GM19025 (cell line): ENCODE data around the gene NDC1.
"Not testable (repeated sequence)": the region's sequence is repeated elsewhere in the genome, so short reads cannot be mapped to it uniquely, and the experiment has no call there.

ENCODE experiments used
- ATAC-seq: cut with Tn5 transposase; IDR thresholded peaks from one replicate; pipeline ENCODE4 v1.9.1; 2021; ENCODE audit warnings: mild to moderate bottlenecking, low read depth, moderate library complexity; ENCODE audit not compliant: unreplicated experiment

NDC1 gene

GRCh38 chr1:53833393-53833792 is 4.7 kb downstream of the NDC1 start:
- no peak for ATAC-seq

DNA sequence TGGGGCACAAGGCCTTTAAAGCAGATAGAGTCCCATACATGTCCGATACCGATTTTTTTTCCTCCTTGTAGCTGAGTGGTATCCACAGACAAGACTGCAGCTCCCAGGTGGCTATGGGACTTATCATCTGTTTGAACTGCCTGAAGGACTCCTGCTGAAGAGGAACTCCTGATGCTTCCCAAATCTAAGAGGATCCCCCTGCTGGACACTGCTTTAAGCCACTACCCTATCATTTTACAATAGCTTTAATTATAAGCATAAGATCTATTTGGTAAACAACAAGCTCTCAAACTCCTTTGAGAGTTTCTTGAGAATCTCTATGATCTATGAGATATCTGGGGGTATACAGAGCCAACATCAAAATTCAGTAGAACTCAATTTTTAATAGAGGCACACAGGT is 11.7 kb downstream of the NDC1 start:
- no peak for ATAC-seq

DNA sequence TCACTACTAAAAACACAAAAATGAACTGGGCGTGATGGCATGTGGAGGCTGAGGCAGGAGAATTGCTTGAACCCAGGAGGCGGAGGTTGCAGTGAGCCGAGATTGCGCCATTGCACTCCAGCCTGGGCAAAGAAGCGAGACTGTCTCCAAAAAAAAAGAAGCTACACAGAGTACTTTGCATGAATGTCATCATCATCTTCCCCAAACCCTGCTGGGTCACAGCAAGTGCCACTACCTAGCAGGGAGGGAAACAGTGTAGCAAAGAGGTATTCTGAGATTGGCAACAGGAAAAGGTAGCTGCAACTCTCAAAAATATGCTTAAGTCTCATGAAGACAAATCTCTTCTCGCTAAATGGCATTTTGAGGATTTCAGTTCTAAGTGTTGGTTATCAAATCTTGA is 12.8 kb downstream of the NDC1 start:
- no peak for ATAC-seq

GRCh38 chr1:53822931-53823330 is 15.2 kb downstream of the NDC1 start:
- ATAC-seq, result no peak

DNA sequence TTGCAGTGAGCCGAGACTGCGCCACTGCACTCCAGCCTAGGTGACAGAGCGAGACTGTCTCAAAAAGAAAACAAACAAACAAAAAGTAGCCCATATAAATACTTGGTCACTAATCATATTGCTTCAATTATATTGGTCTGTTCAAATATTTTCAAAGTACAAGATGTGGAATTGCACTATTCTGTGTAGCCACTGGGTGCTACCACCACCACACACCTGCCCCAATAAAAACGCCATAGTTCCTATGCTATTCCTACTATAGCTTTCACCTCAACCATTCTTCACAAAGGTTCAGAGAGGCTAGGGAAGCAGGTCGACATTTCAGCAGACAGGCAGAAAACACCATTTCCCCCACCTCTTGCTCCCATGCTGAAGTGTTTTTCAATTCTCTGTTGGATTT is 16.7 kb downstream of the NDC1 start:
- ATAC-seq, result no peak

GRCh38 chr1:53819387-53819786 is 18.7 kb downstream of the NDC1 start:
- no peak for ATAC-seq

- ATAC-seq, result not testable (repeated sequence)
These were observed 21.5 kb downstream of the NDC1 start for GRCh38 chr1:53816584-53816983.

DNA sequence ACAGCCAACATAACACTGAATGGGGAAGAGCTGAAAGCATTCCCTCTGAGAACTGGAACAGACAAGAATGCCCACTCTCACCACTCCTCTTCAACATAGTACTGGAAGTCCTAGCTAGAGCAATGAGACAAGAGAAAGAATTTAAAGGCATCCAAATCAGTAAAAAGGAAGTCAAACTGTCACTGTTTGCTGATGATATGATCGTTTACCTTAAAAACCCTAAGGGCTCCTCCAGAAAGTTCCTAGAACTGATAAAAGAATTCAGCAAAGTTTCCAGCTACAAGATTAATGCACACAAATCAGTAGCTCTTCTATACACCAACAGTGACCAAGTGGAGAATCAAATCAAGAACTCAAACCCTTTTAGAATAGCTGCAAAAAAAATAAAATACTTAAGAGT is 22.6 kb downstream of the NDC1 start:
- not testable (repeated sequence) for ATAC-seq

DNA sequence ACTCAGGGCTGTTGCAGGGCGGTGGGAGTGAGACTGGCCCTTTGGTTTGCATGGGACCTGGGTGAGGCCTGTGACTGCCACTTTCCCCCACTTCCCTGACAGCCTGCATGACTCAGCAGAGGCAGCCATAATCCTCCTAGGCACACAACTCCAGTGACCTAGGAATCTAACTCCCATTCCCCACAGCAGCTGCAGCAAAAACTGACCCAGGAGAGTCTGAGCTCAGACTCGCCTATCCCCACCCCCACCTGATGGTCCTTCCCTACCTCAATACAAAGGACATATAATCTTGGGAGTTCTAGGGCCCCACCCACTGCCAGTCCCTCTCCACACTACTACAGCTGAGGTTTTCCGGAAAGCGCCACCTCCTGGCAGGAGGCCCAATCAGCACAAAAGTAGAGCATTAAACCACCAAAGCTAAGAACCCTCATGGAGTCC is 26.7 kb downstream of the NDC1 start:
- ATAC-seq, result no peak

DNA sequence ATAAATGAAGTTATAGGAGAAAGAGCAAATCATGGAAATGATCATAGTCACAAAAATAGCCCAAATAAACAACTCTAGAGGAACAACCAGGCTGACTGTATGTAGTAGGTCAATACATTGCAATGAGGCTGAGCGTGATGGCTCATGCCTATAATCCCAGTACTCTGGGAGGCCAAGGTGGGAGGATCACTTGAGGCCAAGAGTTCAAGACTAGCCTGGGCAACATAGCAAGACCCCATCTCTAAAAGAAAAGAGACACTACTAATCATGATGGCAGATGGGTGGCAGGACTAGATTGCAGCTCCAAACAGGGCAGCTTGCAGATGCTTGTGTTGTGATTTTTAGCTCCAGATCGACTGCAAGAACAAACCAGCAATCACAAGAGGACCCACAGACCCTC is 27.6 kb downstream of the NDC1 start:
- ATAC-seq, result no peak

DNA sequence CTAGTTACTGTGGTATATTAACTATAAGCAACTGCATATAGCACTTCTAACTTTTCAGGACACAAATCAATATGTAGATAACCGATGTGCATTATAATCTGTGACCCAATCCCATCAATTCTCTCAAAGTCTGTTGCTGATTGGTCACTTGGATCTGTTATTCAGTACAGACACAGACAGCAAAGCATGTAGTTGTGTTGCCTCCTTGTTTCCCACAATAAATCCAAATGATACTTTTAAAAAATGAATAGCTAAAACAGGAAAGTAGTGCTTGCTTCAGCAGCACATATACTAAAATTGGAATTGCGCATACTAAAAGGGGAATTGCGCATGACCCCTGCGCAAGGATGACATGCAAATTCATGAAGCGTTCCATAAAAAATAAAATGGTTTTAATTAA is 28.1 kb downstream of the NDC1 start:
- no peak for ATAC-seq

DNA sequence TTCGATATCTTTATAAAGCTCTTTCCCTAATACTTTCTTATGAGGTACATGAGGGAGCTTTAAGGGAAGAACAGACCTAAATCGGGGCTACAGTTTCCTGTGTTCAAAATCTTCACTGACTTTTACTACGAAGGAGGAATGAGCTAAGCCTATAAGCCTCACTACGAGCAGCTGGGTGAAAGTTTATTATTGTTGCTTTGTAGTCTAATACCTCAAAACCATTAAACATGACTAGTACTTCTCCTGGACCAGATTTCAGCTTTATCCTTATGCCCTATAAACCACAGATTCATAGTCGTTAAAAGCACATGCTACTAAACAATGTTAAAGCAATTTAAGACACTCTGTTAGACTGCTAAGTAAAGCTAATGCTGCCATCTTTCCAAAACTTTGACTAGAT is 30.2 kb downstream of the NDC1 start:
- ATAC-seq, result no peak

GRCh38 chr1:53804791-53805505 is 33.1 kb downstream of the NDC1 start:
- no peak for ATAC-seq

DNA sequence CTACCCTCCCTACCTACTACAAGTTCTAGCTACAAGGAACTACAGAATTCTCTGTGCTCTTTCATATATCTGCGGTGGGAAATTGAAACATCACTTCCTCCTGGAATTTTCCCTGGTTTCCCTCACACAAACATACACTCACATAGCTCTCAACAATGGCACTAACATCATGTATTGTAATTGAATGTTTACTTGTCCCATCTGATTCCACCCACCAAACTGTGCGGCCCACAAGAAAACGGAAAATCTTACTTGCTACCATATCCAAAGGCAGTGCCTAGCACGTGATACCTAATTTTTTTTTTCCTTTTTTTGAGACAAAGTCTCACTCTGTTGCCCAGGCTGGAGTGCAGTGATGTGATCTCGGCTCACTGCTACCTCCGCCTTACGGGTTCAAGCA is 33.9 kb downstream of the NDC1 start:
- ATAC-seq, result no peak

GRCh38 chr1:53800621-53801020 is 37.5 kb downstream of the NDC1 start:
- no peak for ATAC-seq

GRCh38 chr1:53799141-53799540 is 39.0 kb downstream of the NDC1 start:
- no peak for ATAC-seq

DNA sequence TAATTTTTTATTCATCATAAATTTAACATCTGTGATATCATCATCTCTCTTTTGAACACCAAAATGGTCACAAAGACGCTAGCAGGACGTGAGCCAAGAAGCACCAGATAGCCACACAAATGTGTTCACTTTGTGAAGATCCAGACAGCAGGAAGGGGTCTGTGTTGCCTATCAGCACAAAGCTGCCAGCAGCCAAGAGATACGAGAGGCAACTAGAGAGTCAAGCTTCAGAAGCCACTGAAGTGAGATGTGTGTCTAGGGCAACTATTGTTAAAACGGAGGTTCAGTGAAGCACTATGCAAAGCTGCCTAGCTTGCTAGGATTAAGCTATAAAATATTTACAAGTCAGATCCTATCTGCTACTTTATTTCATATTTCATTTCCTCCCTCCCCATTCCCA is 45.3 kb downstream of the NDC1 start:
- no peak for ATAC-seq

GRCh38 chr1:53787655-53788054 is 50.4 kb downstream of the NDC1 start:
- no peak for ATAC-seq

- no peak for ATAC-seq
These were observed 55.0 kb downstream of the NDC1 start for GRCh38 chr1:53783056-53783455.

DNA sequence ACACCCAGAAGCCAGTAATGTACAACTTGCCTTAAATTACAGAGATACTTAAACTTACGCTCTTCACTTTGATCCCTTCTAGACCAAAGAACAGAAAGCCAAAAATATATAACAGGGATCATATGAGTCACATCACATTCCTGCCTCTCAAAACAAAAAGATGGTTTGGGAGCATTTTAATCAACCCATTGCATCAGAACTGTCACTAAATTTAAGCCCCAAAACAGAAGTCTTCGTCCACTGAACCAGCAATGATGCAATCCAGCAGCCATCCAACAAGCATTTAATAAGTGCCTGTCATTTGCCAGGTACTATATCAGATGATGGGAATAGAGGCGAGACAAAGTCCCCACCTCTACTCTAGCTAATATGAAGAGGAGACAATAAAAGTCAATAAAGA is 56.4 kb downstream of the NDC1 start:
- ATAC-seq, result no peak

DNA sequence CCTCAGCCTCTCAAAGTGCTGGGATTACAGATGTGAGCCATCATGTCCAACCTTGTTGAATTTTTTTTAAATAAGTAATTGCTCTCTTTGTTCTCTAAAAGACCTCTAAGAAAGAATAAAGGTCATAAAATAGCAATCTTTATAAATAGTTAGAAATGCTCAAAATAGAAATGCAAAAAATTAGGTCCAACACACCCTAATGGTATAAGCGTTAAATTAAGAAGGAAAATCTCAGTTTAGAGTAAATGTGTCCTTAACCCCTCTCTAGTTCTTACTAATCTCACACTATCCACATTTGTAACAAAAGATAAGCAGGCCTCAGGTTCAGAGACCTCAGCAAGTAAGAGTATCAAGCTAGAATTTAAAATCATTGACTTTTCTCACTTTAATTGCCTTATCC is 60.8 kb downstream of the NDC1 start:
- no peak for ATAC-seq

GRCh38 chr1:53771648-53772047 is 66.4 kb downstream of the NDC1 start:
- no peak for ATAC-seq

DNA sequence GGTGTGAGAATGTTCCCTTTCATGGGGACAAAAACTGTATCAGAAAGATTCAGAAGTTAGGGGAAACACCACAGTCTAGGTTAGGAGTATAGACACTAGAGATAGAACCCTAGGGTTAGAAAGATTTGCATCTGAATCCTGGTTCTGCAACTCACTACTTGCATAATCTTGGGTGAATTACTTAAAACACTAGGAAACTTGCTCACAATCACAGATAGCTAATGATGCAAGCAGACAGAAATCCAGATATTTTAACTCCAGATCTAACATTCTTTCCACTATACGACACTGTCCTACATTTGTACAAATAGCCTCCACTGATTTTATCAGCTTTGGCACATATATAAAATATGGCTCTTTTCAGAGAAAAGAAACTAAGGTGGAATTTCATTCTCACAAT is 68.3 kb downstream of the NDC1 start:
- ATAC-seq, result no peak
